Measurements from ENCODE around the gene RAP1A.
"Not testable (repeated sequence)": the region's sequence is repeated elsewhere in the genome, so short reads cannot be mapped to it uniquely, and the experiment has no call there.

DNA sequence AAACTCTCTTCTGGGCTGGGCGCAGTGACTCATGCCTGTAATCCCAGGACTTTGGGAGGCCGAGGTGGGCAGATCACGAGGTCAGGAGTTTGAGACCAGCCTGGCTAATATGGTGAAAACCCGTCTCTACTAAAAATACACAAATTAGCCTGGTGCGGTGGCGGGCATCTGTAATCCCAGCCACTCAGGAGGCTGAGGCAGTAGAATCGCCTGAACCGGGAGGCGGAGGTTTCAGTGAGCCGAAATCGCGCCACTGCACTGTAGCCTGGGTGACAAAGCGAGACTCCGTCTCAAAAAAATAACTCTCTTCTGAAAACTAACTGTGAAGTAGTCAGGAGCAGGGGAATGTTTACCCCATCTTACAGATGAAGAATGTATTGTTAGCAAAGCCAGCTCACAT lies 122.7 kb downstream of the RAP1A start:
- TF ChIP-seq CTCF (IDR thresholded peaks at IDR 0.05); POLR2A (IDR thresholded peaks at IDR 0.05); POLR2AphosphoS5 (IDR thresholded peaks at IDR 0.05); EP300 (IDR thresholded peaks at IDR 0.05; ENCODE audit: low read depth): not testable (repeated sequence)

All from transverse colon (tissue), 4 donors.